Body of pancreas (tissue), 4 donors: ENCODE data around the gene OGG1. TPM values are rescaled to one million over a fixed set of nuclear protein-coding genes. Genes with fewer than 3 reads are reported as not detected.

Experiments
- ATAC-seq: fragments of 150-250 bp; one replicate; pipeline ENCODE4 v1.9.1; 2016
- DNase-seq, 4 donors: peaks; one replicate each; pipeline ENCODE4 v3.0.0-alpha.2; 2019
- H3K27ac ChIP-seq, 4 donors: fragments of 200-600 bp; sonication (generic); 1 replicate in 3 of 4; 2 replicates in 1 of 4; pipeline versions ENCODE4 v1.5.1 to v1.6.1; 2016 to 2019; ENCODE audit warnings: mild to moderate bottlenecking in 1 of 4, mixed read lengths in 1 of 4, moderate library complexity in 1 of 4
- H3K27me3 ChIP-seq, 2 donors: fragments of 200-600 bp; sonication (generic); one replicate each; pipeline ENCODE4 v1.6.0; 2016; ENCODE audit warnings: mild to moderate bottlenecking in 1 of 2
- H3K36me3 ChIP-seq, 2 donors: fragments of 200-600 bp; sonication (generic); replicated peaks in 1 of 2; 2 replicates each; pipeline ENCODE4 v1.5.1; 2016; ENCODE audit warnings: low read depth in 2 of 2; ENCODE audit not compliant: insufficient read depth in 1 of 2
- H3K4me1 ChIP-seq: fragments of 200-600 bp; sonication (generic); one replicate; pipeline ENCODE4 v1.6.0; 2016
- H3K4me3 ChIP-seq, 2 donors: fragments of 200-600 bp; sonication (generic); 1 replicate in 1 of 2; 2 replicates in 1 of 2; pipeline ENCODE4 v1.5.1; 2016 to 2019
- H3K9me3 ChIP-seq, 3 donors: fragments of 200-600 bp; sonication (generic); 1 replicate in 2 of 3; 2 replicates in 1 of 3; pipeline ENCODE4 v1.5.1; 2016
- CTCF ChIP-seq, 7 experiments: fragments of 450-650 bp in 4 of 7; fragments of 200-600 bp in 3 of 7; sonication (generic) in 3 of 7; IDR thresholded peaks; one replicate each; pipeline ENCODE4 v1.5.1; 2016 to 2019; ENCODE audit warnings: antibody characterized with exemption in 7 of 7
- POLR2A ChIP-seq, 3 donors: fragments of 450-650 bp; IDR thresholded peaks; one replicate each; pipeline ENCODE4 v1.6.1; 2016; ENCODE audit warnings: antibody characterized with exemption in 3 of 3, mild to moderate bottlenecking in 2 of 3
- WGBS, 2 donors: methylation state at CpG; one replicate each; pipeline ENCODE4 v1.1.5; 2017; 5-methylcytosine and 5-hydroxymethylcytosine counted together
- intact Hi-C: fragments of 100-400 bp; cut with DNase I; formaldehyde crosslinking; loops from one replicate; pipeline ENCODE4 v1.15.1; 2023
- total RNA-seq, 2 donors: library from RNA; depleted of rRNA; stranded (reverse); fragments of >200 nt; gene quantifications; one replicate each; pipeline ENCODE4 v1.1.0, GENCODE V29; 2016

The OGG1 gene
- 10 to 100 TPM; 18.1 to 28.3 TPM for total RNA-seq

- Histone ChIP-seq H3K9me3 (no peaks in the 10 kb centered on the region), H3K27me3 (no peaks in the 10 kb centered on the region), H3K27ac (peak within 1 kb of the TSS; percentile 73 to 96 (median 86)), H3K36me3 (peaks cover 0 to 18% of the 10 kb centered on the region in 2 donors), H3K4me1 (peaks cover 26% of the 10 kb centered on the region), H3K4me3 (peak within 1 kb of the TSS; percentile 35 to 64)
- ATAC-seq (peak; percentile 98), DNase-seq (peak; percentile 98 to 99 (median 98))
- TF ChIP-seq POLR2A (IDR thresholded peaks at IDR 0.05) (peak; percentile 57 to 84 (median 77)), CTCF (IDR thresholded peaks at IDR 0.05) (peak in 2 of 7 experiments; percentile 16 to 19)
- intact Hi-C loops, result no loop called here
- 0 to 1% methylated on average over 42 to 60 of the region's 60 CpGs for WGBS, 2 donors
These were observed at the start of gene OGG1 for GRCh38 chr3:9749645-9750555. Gene OGG1 (plus strand): TSS chr3:9749952. CDS start chr3:9750287, 335 bp downstream.

DNA sequence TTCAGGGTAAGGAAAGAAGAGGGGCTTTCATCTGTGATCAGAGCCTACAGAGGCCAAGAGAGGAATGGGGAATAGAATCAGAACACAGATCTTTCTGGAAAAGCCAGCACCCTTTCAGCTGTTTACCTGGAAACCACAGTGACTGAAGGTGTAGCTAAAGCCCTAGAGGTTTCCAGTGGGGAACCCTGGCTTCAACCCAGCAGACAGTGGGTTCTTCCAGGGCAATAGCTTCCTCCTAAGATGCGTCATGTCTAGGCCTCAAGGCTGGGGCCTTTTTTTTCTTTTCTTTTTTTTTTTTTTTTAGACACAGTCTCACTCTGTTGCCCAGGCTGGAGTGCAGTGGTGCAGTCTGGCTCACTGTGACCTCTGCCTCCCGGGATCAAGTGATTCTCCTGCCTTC is 49.2 kb upstream of the OGG1 start:
- DNase-seq (no peak), ATAC-seq (no peak)
- 89 to 91% methylated on average over 2 of the region's 2 CpGs for WGBS, 2 donors
- Histone ChIP-seq H3K4me3 (no peak overlapping the region), H3K27ac (no peak overlapping the region), H3K36me3 (peaks cover 0 to 3% of the 10 kb centered on the region in 2 donors), H3K27me3 (peaks cover 0 to 5% of the 10 kb centered on the region in 2 donors), H3K9me3 (no peaks in the 10 kb centered on the region), H3K4me1 (peaks cover 18% of the 10 kb centered on the region)
- TF ChIP-seq POLR2A (IDR thresholded peaks at IDR 0.05), result no peak
- TF ChIP-seq CTCF (IDR thresholded peaks at IDR 0.05), result no peak
- intact Hi-C loops, result no loop called here

DNA sequence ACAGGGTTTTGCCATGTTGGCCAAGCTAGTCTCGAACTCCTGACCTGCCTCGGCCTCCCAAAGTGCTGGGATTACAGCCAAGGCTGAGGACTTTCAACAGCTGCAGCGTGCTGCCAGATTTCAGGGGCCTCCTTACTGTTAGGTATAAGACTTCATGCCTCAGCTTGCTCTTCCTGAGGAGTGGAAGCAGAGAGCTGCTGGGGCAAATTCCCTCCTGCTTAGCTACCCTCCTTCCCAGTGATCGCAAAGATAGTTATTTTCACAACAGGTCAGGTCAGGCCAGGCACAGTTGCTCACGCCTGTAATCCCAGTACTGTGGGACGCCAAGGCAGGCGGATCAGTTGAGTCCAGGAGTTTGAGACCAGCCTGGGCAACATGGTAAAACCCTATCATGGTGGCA is 48.7 kb upstream of the OGG1 start:
- ATAC-seq, result no peak
- TF ChIP-seq CTCF (IDR thresholded peaks at IDR 0.05), result no peak
- Histone ChIP-seq H3K4me1 (peaks cover 18% of the 10 kb centered on the region), H3K9me3 (no peaks in the 10 kb centered on the region), H3K27ac (no peak overlapping the region), H3K36me3 (peaks cover 0 to 3% of the 10 kb centered on the region in 2 donors), H3K4me3 (no peak overlapping the region), H3K27me3 (peaks cover 0 to 5% of the 10 kb centered on the region in 2 donors)
- 95 to 100% methylated on average over 7 of the region's 7 CpGs for WGBS, 2 donors
- no peak for DNase-seq
- intact Hi-C loops, result no loop called here

DNA sequence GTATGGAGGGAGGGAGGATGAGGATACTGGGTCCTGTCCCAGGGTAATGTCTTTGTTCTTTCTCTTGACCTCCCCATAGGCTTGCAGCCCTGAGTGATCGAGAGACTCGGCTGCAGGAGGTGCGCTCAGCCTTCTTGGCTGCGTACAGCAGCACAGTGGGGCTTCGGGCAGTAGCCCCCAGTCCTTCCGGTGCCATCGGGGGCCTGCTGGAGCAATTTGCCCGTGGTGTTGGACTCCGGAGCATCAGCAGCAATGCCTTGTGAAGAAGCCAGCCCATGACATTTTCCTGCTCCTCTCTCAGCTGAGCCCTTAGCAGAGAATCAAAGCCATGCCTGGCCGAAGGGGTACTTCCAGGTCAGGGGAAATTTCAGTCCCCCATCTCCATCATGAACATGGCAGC is 48.0 kb upstream of the OGG1 start:
- Histone ChIP-seq H3K4me1 (peaks cover 18% of the 10 kb centered on the region), H3K4me3 (no peak overlapping the region), H3K27me3 (peaks cover 0 to 5% of the 10 kb centered on the region in 2 donors), H3K9me3 (no peaks in the 10 kb centered on the region), H3K36me3 (peaks cover 0 to 3% of the 10 kb centered on the region in 2 donors), H3K27ac (no peak overlapping the region)
- intact Hi-C loops, result no loop called here
- ATAC-seq, result no peak
- 93 to 99% methylated on average over 8 to 10 of the region's 10 CpGs for WGBS, 2 donors
- TF ChIP-seq POLR2A (IDR thresholded peaks at IDR 0.05) (no peak), CTCF (IDR thresholded peaks at IDR 0.05) (no peak)
- no peak for DNase-seq
